Neural crest cell (in vitro differentiated cells): ENCODE measurements around the gene ZNRF1. TPM values are rescaled to one million over a fixed set of nuclear protein-coding genes. Genes with fewer than 3 reads are reported as not detected.

Experiments
- DNase-seq: peaks from one replicate; pipeline ENCODE4 v3.0.0; 2021; ENCODE audit warnings: low read depth, mixed read lengths, low spot score
- H3K27ac Mint-ChIP-seq: one replicate; pipeline ENCODE4 v1.8.0; 2021; ENCODE audit warnings: mild to moderate bottlenecking, mixed read lengths; ENCODE audit not compliant: unreplicated experiment
- H3K27me3 Mint-ChIP-seq: 2 replicates; pipeline ENCODE4 v1.8.0; 2021; ENCODE audit warnings: low read depth, mild to moderate bottlenecking, mixed read lengths
- H3K36me3 Mint-ChIP-seq: 2 replicates; pipeline ENCODE4 v1.8.0; 2021; ENCODE audit warnings: low read depth, mild to moderate bottlenecking, mixed read lengths
- H3K4me1 Mint-ChIP-seq: 2 replicates; pipeline ENCODE4 v1.8.0; 2021; ENCODE audit warnings: mixed read lengths
- H3K4me3 Mint-ChIP-seq: one replicate; pipeline ENCODE4 v1.8.0; 2021; ENCODE audit warnings: mild to moderate bottlenecking, mixed read lengths
- H3K9me3 Mint-ChIP-seq: 2 replicates; pipeline ENCODE4 v1.8.0; 2021; ENCODE audit warnings: mixed read lengths
- CTCF ChIP-seq: fragments of 200-600 bp; sonication (generic); conservative IDR thresholded peaks from 2 replicates; pipeline ENCODE4 v1.5.0; 2021; ENCODE audit warnings: antibody characterized with exemption, mild to moderate bottlenecking
- total RNA-seq: library from RNA; stranded (reverse); gene quantifications from 2 replicates; pipeline ENCODE4 v1.2.1, GENCODE V29; 2021

The ZNRF1 gene
- total RNA-seq, 1 donor from 2014 or later: 48.4 TPM

- peaks cover 2% of the 10 kb centered on the region for H3K36me3 Mint-ChIP-seq
- TF ChIP-seq CTCF: no peak
- H3K4me1 Mint-ChIP-seq: peaks cover 25% of the 10 kb centered on the region
- H3K27me3 Mint-ChIP-seq: no peaks in the 10 kb centered on the region
- H3K4me3 Mint-ChIP-seq: no peak overlapping the region
- H3K9me3 Mint-ChIP-seq: peaks cover 2% of the 10 kb centered on the region
- DNase-seq: no peak
- no peak overlapping the region for H3K27ac Mint-ChIP-seq
Observed at GRCh38 chr16:75072239-75072947, 73.6 kb downstream of the ZNRF1 start.

GRCh38 chr16:75073545-75074303 is 74.9 kb downstream of the ZNRF1 start:
- Mint-ChIP-seq H3K4me1 (peaks cover 25% of the 10 kb centered on the region), H3K27me3 (no peaks in the 10 kb centered on the region), H3K36me3 (peaks cover 8% of the 10 kb centered on the region), H3K4me3 (no peak overlapping the region), H3K27ac (no peak overlapping the region), H3K9me3 (peaks cover 2% of the 10 kb centered on the region)
- no peak for TF ChIP-seq CTCF
- DNase-seq: no peak

- H3K27ac Mint-ChIP-seq: no peak overlapping the region
- H3K9me3 Mint-ChIP-seq: peaks cover 2% of the 10 kb centered on the region
- no peak for TF ChIP-seq CTCF
- H3K4me1 Mint-ChIP-seq: peaks cover 25% of the 10 kb centered on the region
- H3K27me3 Mint-ChIP-seq: no peaks in the 10 kb centered on the region
- no peak for DNase-seq
- no peak overlapping the region for H3K4me3 Mint-ChIP-seq
- peaks cover 11% of the 10 kb centered on the region for H3K36me3 Mint-ChIP-seq
Observed at GRCh38 chr16:75074304-75074793, 75.5 kb downstream of the ZNRF1 start.

- no peak for TF ChIP-seq CTCF
- no peak overlapping the region for H3K27ac Mint-ChIP-seq
- H3K36me3 Mint-ChIP-seq: peaks cover 11% of the 10 kb centered on the region
- no peak overlapping the region for H3K4me3 Mint-ChIP-seq
- no peak for DNase-seq
- peaks cover 19% of the 10 kb centered on the region for H3K4me1 Mint-ChIP-seq
- peaks cover 2% of the 10 kb centered on the region for H3K9me3 Mint-ChIP-seq
- no peaks in the 10 kb centered on the region for H3K27me3 Mint-ChIP-seq
Observed at GRCh38 chr16:75074920-75075687, 76.3 kb downstream of the ZNRF1 start.

GRCh38 chr16:75075688-75076268 is 77.0 kb downstream of the ZNRF1 start:
- TF ChIP-seq CTCF: no peak
- no peak for DNase-seq
- no peak overlapping the region for H3K4me3 Mint-ChIP-seq
- peaks cover 2% of the 10 kb centered on the region for H3K9me3 Mint-ChIP-seq
- no peaks in the 10 kb centered on the region for H3K27me3 Mint-ChIP-seq
- H3K27ac Mint-ChIP-seq: no peak overlapping the region
- H3K36me3 Mint-ChIP-seq: peaks cover 11% of the 10 kb centered on the region
- H3K4me1 Mint-ChIP-seq: peaks cover 12% of the 10 kb centered on the region
